GM23338 (cell line): ENCODE measurements around the gene AURKAIP1. TPM values are rescaled to one million over a fixed set of nuclear protein-coding genes. Genes with fewer than 3 reads are reported as not detected.

Experiments used
- ATAC-seq: fragments of 200-7000 bp; cut with Tn5 transposase; 3 replicates; pipeline ENCODE4 v1.9.1; 2020
- DNase-seq: peaks from one replicate; pipeline ENCODE4 v3.0.0-alpha.2; 2015; ENCODE audit warnings: low spot score
- H2AFZ ChIP-seq: fragments of 200-600 bp; sonication (generic); 2 replicates; pipeline ENCODE4 v1.8.0; 2016; ENCODE audit warnings: antibody characterized with exemption, mild to moderate bottlenecking, moderate library complexity
- H3F3A ChIP-seq: fragments of 200-600 bp; sonication (generic); replicated peaks from 2 replicates; pipeline ENCODE4 v1.8.0; 2017; ENCODE audit warnings: antibody characterized with exemption, mixed run types, low read depth
- H3K27ac ChIP-seq: fragments of 200-600 bp; sonication (generic); 2 replicates; pipeline ENCODE4 v1.6.1; 2016; ENCODE audit warnings: low read depth
- H3K27me3 ChIP-seq: fragments of 200-600 bp; sonication (generic); 2 replicates; pipeline ENCODE4 v1.8.0; 2016; ENCODE audit warnings: mild to moderate bottlenecking, mixed run types, moderate library complexity; ENCODE audit not compliant: insufficient read depth
- H3K36me3 ChIP-seq: fragments of 200-600 bp; sonication (generic); 2 replicates; pipeline ENCODE4 v1.8.0; 2016; ENCODE audit warnings: mild to moderate bottlenecking; ENCODE audit not compliant: insufficient read depth
- H3K4me1 ChIP-seq: fragments of 200-600 bp; sonication (generic); 2 replicates; pipeline ENCODE4 v1.8.0; 2016; ENCODE audit warnings: mild to moderate bottlenecking, moderate library complexity; ENCODE audit not compliant: insufficient read depth
- H3K4me2 ChIP-seq: fragments of 200-600 bp; sonication (generic); 2 replicates; pipeline ENCODE4 v1.7.1; 2017; ENCODE audit warnings: mixed run types
- H3K4me3 ChIP-seq: fragments of 200-600 bp; sonication (generic); 2 replicates; pipeline ENCODE4 v1.6.1; 2016; ENCODE audit warnings: mixed run types
- H3K79me2 ChIP-seq: fragments of 200-600 bp; sonication (generic); replicated peaks from 2 replicates; pipeline ENCODE4 v1.8.0; 2017; ENCODE audit warnings: mild to moderate bottlenecking; ENCODE audit not compliant: insufficient read depth
- H3K9me2 ChIP-seq: fragments of 200-600 bp; sonication (generic); 2 replicates; pipeline ENCODE4 v1.8.0; 2017; ENCODE audit not compliant: insufficient read depth
- H4K20me1 ChIP-seq: fragments of 200-600 bp; sonication (generic); replicated peaks from 2 replicates; pipeline ENCODE4 v1.8.0; 2017; ENCODE audit warnings: mild to moderate bottlenecking; ENCODE audit not compliant: insufficient read depth
- H3K27ac Mint-ChIP-seq: 2 replicates; pipeline ENCODE4 v1.8.0; 2020; ENCODE audit warnings: inconsistent platforms, mild to moderate bottlenecking, moderate library complexity, mixed read lengths
- H3K27me3 Mint-ChIP-seq: 3 replicates; pipeline ENCODE4 v1.8.0; 2022; ENCODE audit warnings: low read depth, mild to moderate bottlenecking, moderate library complexity, mixed read lengths, inconsistent platforms; ENCODE audit not compliant: insufficient read depth, poor library complexity
- H3K36me3 Mint-ChIP-seq: 3 replicates; pipeline ENCODE4 v1.8.0; 2021; ENCODE audit warnings: low read depth, mild to moderate bottlenecking, inconsistent platforms, moderate library complexity, mixed read lengths
- H3K4me1 Mint-ChIP-seq: 3 replicates; pipeline ENCODE4 v1.8.0; 2020; ENCODE audit warnings: mild to moderate bottlenecking, inconsistent platforms, mixed read lengths
- H3K4me3 Mint-ChIP-seq: 3 replicates; pipeline ENCODE4 v1.8.0; 2021; ENCODE audit warnings: moderate library complexity, mild to moderate bottlenecking, inconsistent platforms, mixed read lengths
- H3K9me3 Mint-ChIP-seq: 3 replicates; pipeline ENCODE4 v1.8.0; 2020; ENCODE audit warnings: moderate library complexity, mild to moderate bottlenecking, inconsistent platforms, mixed read lengths
- CREB1 ChIP-seq: fragments of 250-450 bp; sonication (Bioruptor Pico); IDR thresholded peaks from 2 replicates; pipeline ENCODE4 v1.5.0; 2020; ENCODE audit warnings: low read depth, mild to moderate bottlenecking, moderate library complexity
- EZH2 ChIP-seq: fragments of 200-600 bp; sonication (generic); IDR thresholded peaks from one replicate; pipeline ENCODE4 v1.8.0; 2017; ENCODE audit warnings: antibody characterized with exemption, mild to moderate bottlenecking, low read depth; ENCODE audit not compliant: unreplicated experiment
- EZH2phosphoT487 ChIP-seq: fragments of 200-600 bp; sonication (generic); IDR thresholded peaks from one replicate; pipeline ENCODE4 v1.8.1; 2018; ENCODE audit warnings: antibody characterized with exemption; ENCODE audit not compliant: unreplicated experiment
- JUNB ChIP-seq: IDR thresholded peaks from one replicate; pipeline ENCODE4 v1.6.1; 2016; ENCODE audit warnings: antibody characterized with exemption; ENCODE audit not compliant: unreplicated experiment
- NANOG ChIP-seq: IDR thresholded peaks from 2 replicates; pipeline ENCODE4 v1.6.1; 2016; ENCODE audit warnings: antibody characterized with exemption, borderline replicate concordance
- POLR2AphosphoS5 ChIP-seq: IDR thresholded peaks from 2 replicates; pipeline ENCODE4 v1.6.1; 2016; ENCODE audit warnings: antibody characterized with exemption, low read depth
- REST ChIP-seq: IDR thresholded peaks from one replicate; pipeline ENCODE4 v1.6.1; 2018; ENCODE audit warnings: antibody characterized with exemption; ENCODE audit not compliant: unreplicated experiment
- STAT1 ChIP-seq: IDR thresholded peaks from one replicate; pipeline ENCODE4 v1.6.1; 2016; ENCODE audit warnings: antibody characterized with exemption; ENCODE audit not compliant: unreplicated experiment
- ZNF114 ChIP-seq: fragments of 250-450 bp; sonication (Bioruptor Pico); IDR thresholded peaks from 2 replicates; pipeline ENCODE4 v1.5.0; 2020; ENCODE audit warnings: mild to moderate bottlenecking, moderate library complexity
- ZNF331 ChIP-seq: fragments of 250-450 bp; sonication (Bioruptor Pico); IDR thresholded peaks from 2 replicates; pipeline ENCODE4 v1.5.0; 2020; ENCODE audit warnings: low read depth, mild to moderate bottlenecking, moderate library complexity
- polyA plus RNA-seq: library from polyadenylated mRNA; unstranded; fragments of >200 nt; fragmentation: Nextera tagmentation; extraction: Ambion mirVana; gene quantifications from 2 replicates; pipeline ENCODE4 v1.2.1, GENCODE V29; 2016
- total RNA-seq: library from RNA; depleted of rRNA; stranded (reverse); fragments of >200 nt; shearing (Covaris generic); gene quantifications from 2 replicates; pipeline ENCODE4 v1.2.3, GENCODE V29; 2014
- TF ChIP-seq, protein P1 (sequence below), 2 experiments: fragments of 200-600 bp in 1 of 2; sonication (generic) in 1 of 2; conservative IDR thresholded peaks; 2 replicates each; pipeline versions ENCODE4 v1.5.1 to v1.6.1; 2016 to 2017; ENCODE audit warnings: antibody characterized with exemption in 2 of 2, low read depth in 2 of 2, mild to moderate bottlenecking in 2 of 2, moderate library complexity in 1 of 2
- TF ChIP-seq, protein P2 (sequence below): fragments of 250-450 bp; sonication (Bioruptor Pico); IDR thresholded peaks from 2 replicates; pipeline ENCODE4 v1.5.0; 2020; ENCODE audit warnings: mild to moderate bottlenecking, moderate library complexity
- TF ChIP-seq, protein P3 (sequence below): IDR thresholded peaks from 2 replicates; pipeline ENCODE4 v1.6.1; 2016; ENCODE audit warnings: antibody characterized with exemption

AURKAIP1 gene
- total and polyA plus RNA-seq, 2 experiments from 2014 or later: 167 to 355 TPM

DNA sequence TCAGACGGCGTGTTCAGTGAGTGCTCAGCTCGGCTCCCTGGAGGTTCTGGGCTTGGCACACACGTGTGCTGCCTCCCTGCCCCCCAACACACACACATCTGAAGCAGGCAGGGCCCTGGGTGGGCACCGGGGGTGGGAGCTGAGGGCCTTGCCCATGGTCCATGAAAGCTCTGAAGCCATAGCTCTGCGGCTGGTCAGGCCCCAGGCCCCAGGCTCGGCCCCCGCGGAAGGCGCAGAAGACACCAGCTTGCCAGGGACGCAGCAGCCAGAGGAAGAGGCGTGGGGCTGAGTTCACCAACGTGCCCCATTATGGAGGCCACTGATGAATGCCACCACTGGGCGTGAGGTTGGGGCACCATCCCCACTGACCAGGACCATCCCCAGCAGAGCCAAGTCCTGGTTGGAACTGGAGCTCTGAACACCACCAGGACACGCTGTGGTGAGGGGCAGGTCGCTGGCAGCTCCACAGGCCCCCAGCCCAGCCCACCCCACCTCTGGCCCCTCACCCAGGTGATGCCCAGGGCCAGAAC, 4.2 kb downstream of the AURKAIP1 start:
- Histone ChIP-seq H2AFZ (no peak overlapping the region), H3K79me2 (peaks cover 21% of the 10 kb centered on the region), H3K4me1 (peaks cover 4% of the 10 kb centered on the region; the same call in 1 of the 2 replicates), H3K9me2 (no peaks in the 10 kb centered on the region), H3K4me3 (no peak overlapping the region), H3K4me2 (no peak overlapping the region), H3F3A (peaks cover 22% of the 10 kb centered on the region), H3K36me3 (no peaks in the 10 kb centered on the region), H3K27me3 (no peaks in the 10 kb centered on the region), H4K20me1 (peaks cover 12% of the 10 kb centered on the region), H3K27ac (no peak overlapping the region)
- no peak for DNase-seq
- H3K4me3 Mint-ChIP-seq: no peak overlapping the region
- H3K36me3 Mint-ChIP-seq: peaks cover 9% of the 10 kb centered on the region; the same call in 2 of the 3 replicates
- H3K27me3 Mint-ChIP-seq: peaks cover 8% of the 10 kb centered on the region
- no peaks in the 10 kb centered on the region; the same call in 1 of the 3 replicates for H3K9me3 Mint-ChIP-seq
- H3K4me1 Mint-ChIP-seq: peaks cover 3% of the 10 kb centered on the region; the same call in 2 of the 3 replicates
- no peak overlapping the region for H3K27ac Mint-ChIP-seq
- TF ChIP-seq REST: no peak
- no peak for TF ChIP-seq ZNF114 (CRISPR knock-in tag)
- no peak for TF ChIP-seq JUNB
- TF ChIP-seq NANOG: no peak
- no peak for TF ChIP-seq EZH2phosphoT487
- TF ChIP-seq CREB1 (CRISPR knock-in tag): no peak
- TF ChIP-seq, protein P1, sequence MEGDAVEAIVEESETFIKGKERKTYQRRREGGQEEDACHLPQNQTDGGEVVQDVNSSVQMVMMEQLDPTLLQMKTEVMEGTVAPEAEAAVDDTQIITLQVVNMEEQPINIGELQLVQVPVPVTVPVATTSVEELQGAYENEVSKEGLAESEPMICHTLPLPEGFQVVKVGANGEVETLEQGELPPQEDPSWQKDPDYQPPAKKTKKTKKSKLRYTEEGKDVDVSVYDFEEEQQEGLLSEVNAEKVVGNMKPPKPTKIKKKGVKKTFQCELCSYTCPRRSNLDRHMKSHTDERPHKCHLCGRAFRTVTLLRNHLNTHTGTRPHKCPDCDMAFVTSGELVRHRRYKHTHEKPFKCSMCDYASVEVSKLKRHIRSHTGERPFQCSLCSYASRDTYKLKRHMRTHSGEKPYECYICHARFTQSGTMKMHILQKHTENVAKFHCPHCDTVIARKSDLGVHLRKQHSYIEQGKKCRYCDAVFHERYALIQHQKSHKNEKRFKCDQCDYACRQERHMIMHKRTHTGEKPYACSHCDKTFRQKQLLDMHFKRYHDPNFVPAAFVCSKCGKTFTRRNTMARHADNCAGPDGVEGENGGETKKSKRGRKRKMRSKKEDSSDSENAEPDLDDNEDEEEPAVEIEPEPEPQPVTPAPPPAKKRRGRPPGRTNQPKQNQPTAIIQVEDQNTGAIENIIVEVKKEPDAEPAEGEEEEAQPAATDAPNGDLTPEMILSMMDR (conservative IDR thresholded peaks at IDR 0.05; ENCODE audit: low read depth in 2 of 2): no peak
- no peak for TF ChIP-seq ZNF331 (CRISPR knock-in tag)
- TF ChIP-seq, protein P2, sequence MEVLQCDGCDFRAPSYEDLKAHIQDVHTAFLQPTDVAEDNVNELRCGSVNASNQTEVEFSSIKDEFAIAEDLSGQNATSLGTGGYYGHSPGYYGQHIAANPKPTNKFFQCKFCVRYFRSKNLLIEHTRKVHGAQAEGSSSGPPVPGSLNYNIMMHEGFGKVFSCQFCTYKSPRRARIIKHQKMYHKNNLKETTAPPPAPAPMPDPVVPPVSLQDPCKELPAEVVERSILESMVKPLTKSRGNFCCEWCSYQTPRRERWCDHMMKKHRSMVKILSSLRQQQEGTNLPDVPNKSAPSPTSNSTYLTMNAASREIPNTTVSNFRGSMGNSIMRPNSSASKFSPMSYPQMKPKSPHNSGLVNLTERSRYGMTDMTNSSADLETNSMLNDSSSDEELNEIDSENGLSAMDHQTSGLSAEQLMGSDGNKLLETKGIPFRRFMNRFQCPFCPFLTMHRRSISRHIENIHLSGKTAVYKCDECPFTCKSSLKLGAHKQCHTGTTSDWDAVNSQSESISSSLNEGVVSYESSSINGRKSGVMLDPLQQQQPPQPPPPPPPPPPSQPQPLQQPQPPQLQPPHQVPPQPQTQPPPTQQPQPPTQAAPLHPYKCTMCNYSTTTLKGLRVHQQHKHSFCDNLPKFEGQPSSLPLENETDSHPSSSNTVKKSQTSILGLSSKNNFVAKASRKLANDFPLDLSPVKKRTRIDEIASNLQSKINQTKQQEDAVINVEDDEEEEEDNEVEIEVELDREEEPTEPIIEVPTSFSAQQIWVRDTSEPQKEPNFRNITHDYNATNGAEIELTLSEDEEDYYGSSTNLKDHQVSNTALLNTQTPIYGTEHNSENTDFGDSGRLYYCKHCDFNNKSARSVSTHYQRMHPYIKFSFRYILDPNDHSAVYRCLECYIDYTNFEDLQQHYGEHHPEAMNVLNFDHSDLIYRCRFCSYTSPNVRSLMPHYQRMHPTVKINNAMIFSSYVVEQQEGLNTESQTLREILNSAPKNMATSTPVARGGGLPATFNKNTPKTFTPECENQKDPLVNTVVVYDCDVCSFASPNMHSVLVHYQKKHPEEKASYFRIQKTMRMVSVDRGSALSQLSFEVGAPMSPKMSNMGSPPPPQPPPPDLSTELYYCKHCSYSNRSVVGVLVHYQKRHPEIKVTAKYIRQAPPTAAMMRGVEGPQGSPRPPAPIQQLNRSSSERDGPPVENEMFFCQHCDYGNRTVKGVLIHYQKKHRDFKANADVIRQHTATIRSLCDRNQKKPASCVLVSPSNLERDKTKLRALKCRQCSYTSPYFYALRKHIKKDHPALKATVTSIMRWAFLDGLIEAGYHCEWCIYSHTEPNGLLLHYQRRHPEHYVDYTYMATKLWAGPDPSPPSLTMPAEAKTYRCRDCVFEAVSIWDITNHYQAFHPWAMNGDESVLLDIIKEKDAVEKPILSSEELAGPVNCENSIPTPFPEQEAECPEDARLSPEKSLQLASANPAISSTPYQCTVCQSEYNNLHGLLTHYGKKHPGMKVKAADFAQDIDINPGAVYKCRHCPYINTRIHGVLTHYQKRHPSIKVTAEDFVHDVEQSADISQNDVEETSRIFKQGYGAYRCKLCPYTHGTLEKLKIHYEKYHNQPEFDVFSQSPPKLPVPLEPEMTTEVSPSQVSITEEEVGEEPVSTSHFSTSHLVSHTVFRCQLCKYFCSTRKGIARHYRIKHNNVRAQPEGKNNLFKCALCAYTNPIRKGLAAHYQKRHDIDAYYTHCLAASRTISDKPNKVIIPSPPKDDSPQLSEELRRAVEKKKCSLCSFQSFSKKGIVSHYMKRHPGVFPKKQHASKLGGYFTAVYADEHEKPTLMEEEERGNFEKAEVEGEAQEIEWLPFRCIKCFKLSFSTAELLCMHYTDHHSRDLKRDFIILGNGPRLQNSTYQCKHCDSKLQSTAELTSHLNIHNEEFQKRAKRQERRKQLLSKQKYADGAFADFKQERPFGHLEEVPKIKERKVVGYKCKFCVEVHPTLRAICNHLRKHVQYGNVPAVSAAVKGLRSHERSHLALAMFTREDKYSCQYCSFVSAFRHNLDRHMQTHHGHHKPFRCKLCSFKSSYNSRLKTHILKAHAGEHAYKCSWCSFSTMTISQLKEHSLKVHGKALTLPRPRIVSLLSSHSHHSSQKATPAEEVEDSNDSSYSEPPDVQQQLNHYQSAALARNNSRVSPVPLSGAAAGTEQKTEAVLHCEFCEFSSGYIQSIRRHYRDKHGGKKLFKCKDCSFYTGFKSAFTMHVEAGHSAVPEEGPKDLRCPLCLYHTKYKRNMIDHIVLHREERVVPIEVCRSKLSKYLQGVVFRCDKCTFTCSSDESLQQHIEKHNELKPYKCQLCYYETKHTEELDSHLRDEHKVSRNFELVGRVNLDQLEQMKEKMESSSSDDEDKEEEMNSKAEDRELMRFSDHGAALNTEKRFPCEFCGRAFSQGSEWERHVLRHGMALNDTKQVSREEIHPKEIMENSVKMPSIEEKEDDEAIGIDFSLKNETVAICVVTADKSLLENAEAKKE (CRISPR knock-in tag): no peak
- no peak for TF ChIP-seq POLR2AphosphoS5
- no peak for TF ChIP-seq EZH2
- TF ChIP-seq, protein P3, sequence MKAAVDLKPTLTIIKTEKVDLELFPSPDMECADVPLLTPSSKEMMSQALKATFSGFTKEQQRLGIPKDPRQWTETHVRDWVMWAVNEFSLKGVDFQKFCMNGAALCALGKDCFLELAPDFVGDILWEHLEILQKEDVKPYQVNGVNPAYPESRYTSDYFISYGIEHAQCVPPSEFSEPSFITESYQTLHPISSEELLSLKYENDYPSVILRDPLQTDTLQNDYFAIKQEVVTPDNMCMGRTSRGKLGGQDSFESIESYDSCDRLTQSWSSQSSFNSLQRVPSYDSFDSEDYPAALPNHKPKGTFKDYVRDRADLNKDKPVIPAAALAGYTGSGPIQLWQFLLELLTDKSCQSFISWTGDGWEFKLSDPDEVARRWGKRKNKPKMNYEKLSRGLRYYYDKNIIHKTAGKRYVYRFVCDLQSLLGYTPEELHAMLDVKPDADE: no peak
- no peak for TF ChIP-seq STAT1
- no peak for ATAC-seq
